ENCODE results near the gene FAXDC2. TPM values are rescaled to one million over a fixed set of nuclear protein-coding genes. Genes with fewer than 3 reads are reported as not detected.

Gene FAXDC2
- total and polyA plus RNA-seq, 2 of the 13 experiments (the other 11 are each of a cell fraction or from before 2014, with no cell fraction given) = 4.7 to 58.8 TPM

- no peak for TF ChIP-seq CERS6 (CRISPR knock-in tag; IDR thresholded peaks at IDR 0.05)
- TF ChIP-seq, protein P1, sequence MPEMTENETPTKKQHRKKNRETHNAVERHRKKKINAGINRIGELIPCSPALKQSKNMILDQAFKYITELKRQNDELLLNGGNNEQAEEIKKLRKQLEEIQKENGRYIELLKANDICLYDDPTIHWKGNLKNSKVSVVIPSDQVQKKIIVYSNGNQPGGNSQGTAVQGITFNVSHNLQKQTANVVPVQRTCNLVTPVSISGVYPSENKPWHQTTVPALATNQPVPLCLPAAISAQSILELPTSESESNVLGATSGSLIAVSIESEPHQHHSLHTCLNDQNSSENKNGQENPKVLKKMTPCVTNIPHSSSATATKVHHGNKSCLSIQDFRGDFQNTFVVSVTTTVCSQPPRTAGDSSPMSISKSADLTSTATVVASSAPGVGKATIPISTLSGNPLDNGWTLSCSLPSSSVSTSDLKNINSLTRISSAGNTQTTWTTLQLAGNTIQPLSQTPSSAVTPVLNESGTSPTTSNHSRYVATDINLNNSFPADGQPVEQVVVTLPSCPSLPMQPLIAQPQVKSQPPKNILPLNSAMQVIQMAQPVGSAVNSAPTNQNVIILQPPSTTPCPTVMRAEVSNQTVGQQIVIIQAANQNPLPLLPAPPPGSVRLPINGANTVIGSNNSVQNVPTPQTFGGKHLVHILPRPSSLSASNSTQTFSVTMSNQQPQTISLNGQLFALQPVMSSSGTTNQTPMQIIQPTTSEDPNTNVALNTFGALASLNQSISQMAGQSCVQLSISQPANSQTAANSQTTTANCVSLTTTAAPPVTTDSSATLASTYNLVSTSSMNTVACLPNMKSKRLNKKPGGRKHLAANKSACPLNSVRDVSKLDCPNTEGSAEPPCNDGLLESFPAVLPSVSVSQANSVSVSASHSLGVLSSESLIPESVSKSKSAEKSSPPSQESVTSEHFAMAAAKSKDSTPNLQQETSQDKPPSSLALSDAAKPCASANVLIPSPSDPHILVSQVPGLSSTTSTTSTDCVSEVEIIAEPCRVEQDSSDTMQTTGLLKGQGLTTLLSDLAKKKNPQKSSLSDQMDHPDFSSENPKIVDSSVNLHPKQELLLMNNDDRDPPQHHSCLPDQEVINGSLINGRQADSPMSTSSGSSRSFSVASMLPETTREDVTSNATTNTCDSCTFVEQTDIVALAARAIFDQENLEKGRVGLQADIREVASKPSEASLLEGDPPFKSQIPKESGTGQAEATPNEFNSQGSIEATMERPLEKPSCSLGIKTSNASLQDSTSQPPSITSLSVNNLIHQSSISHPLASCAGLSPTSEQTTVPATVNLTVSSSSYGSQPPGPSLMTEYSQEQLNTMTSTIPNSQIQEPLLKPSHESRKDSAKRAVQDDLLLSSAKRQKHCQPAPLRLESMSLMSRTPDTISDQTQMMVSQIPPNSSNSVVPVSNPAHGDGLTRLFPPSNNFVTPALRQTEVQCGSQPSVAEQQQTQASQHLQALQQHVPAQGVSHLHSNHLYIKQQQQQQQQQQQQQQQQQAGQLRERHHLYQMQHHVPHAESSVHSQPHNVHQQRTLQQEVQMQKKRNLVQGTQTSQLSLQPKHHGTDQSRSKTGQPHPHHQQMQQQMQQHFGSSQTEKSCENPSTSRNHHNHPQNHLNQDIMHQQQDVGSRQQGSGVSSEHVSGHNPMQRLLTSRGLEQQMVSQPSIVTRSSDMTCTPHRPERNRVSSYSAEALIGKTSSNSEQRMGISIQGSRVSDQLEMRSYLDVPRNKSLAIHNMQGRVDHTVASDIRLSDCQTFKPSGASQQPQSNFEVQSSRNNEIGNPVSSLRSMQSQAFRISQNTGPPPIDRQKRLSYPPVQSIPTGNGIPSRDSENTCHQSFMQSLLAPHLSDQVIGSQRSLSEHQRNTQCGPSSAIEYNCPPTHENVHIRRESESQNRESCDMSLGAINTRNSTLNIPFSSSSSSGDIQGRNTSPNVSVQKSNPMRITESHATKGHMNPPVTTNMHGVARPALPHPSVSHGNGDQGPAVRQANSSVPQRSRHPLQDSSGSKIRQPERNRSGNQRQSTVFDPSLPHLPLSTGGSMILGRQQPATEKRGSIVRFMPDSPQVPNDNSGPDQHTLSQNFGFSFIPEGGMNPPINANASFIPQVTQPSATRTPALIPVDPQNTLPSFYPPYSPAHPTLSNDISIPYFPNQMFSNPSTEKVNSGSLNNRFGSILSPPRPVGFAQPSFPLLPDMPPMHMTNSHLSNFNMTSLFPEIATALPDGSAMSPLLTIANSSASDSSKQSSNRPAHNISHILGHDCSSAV (CRISPR knock-in tag; IDR thresholded peaks at IDR 0.05; ENCODE audit: borderline replicate concordance) = no peak
- TF ChIP-seq, protein P2, sequence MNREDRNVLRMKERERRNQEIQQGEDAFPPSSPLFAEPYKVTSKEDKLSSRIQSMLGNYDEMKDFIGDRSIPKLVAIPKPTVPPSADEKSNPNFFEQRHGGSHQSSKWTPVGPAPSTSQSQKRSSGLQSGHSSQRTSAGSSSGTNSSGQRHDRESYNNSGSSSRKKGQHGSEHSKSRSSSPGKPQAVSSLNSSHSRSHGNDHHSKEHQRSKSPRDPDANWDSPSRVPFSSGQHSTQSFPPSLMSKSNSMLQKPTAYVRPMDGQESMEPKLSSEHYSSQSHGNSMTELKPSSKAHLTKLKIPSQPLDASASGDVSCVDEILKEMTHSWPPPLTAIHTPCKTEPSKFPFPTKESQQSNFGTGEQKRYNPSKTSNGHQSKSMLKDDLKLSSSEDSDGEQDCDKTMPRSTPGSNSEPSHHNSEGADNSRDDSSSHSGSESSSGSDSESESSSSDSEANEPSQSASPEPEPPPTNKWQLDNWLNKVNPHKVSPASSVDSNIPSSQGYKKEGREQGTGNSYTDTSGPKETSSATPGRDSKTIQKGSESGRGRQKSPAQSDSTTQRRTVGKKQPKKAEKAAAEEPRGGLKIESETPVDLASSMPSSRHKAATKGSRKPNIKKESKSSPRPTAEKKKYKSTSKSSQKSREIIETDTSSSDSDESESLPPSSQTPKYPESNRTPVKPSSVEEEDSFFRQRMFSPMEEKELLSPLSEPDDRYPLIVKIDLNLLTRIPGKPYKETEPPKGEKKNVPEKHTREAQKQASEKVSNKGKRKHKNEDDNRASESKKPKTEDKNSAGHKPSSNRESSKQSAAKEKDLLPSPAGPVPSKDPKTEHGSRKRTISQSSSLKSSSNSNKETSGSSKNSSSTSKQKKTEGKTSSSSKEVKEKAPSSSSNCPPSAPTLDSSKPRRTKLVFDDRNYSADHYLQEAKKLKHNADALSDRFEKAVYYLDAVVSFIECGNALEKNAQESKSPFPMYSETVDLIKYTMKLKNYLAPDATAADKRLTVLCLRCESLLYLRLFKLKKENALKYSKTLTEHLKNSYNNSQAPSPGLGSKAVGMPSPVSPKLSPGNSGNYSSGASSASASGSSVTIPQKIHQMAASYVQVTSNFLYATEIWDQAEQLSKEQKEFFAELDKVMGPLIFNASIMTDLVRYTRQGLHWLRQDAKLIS (CRISPR knock-in tag; IDR thresholded peaks at IDR 0.05) = no peak
- no peak for TF ChIP-seq ZSCAN20 (CRISPR knock-in tag; IDR thresholded peaks at IDR 0.05; ENCODE audit: borderline replicate concordance)
- TF ChIP-seq ZNF629 (CRISPR knock-in tag; conservative IDR thresholded peaks at IDR 0.05) = peak; percentile 24; the same call in 1 of the 2 replicates
- TF ChIP-seq ZNF251 (CRISPR knock-in tag; IDR thresholded peaks at IDR 0.05) = no peak
- TF ChIP-seq ZSCAN9 (CRISPR knock-in tag; IDR thresholded peaks at IDR 0.05; ENCODE audit: borderline replicate concordance) = peak; percentile 51; the same call in 1 of the 2 replicates
- no peak for TF ChIP-seq MED8 (CRISPR knock-in tag; IDR thresholded peaks at IDR 0.05; ENCODE audit: insufficient replicate concordance)
- no peak for TF ChIP-seq HNRNPK (IDR thresholded peaks at IDR 0.05; ENCODE audit: low read depth, low read length, poor library complexity, severe bottlenecking)
- TF ChIP-seq, protein P3, sequence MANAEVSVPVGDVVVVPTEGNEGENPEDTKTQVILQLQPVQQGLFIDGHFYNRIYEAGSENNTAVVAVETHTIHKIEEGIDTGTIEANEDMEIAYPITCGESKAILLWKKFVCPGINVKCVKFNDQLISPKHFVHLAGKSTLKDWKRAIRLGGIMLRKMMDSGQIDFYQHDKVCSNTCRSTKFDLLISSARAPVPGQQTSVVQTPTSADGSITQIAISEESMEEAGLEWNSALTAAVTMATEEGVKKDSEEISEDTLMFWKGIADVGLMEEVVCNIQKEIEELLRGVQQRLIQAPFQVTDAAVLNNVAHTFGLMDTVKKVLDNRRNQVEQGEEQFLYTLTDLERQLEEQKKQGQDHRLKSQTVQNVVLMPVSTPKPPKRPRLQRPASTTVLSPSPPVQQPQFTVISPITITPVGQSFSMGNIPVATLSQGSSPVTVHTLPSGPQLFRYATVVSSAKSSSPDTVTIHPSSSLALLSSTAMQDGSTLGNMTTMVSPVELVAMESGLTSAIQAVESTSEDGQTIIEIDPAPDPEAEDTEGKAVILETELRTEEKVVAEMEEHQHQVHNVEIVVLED (CRISPR knock-in tag; IDR thresholded peaks at IDR 0.05; ENCODE audit: borderline replicate concordance) = no peak
- TF ChIP-seq MYNN (CRISPR knock-in tag; IDR thresholded peaks at IDR 0.05; ENCODE audit: low read depth) = no peak
- peak; percentile 90 for TF ChIP-seq HNF4A (CRISPR knock-in tag; IDR thresholded peaks at IDR 0.05)
Measured at GRCh38 chr5:154842689-154843530, 7.5 kb downstream of the FAXDC2 start (continued).

All from HepG2 (cell line).